Measurements from ENCODE around the gene SLC48A1. TPM values are rescaled to one million over a fixed set of nuclear protein-coding genes. Genes with fewer than 3 reads are reported as not detected.

SLC48A1 gene
- total RNA-seq, 1 experiment from 2014 or later, result 34.4 TPM

DNA sequence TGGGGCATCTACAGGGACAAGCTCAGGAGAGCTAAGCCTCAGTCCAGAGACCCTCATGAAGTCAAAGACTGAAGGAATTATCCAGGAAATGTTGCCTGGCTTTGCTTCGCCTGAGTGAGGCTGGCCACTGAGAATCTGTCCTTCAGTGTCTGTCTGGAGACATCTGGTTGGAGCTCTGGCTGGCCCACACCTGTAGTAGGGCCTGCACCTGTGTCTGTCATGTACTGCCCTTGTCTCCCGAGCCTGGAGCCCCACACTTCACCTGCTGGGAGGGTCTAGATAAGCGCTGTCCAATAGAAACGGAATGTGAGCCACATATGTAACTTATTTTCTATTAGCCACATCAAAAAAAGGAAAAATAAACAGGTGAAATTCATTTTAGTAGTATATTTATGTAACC lies 56.5 kb downstream of the SLC48A1 start:
- in situ Hi-C loops (cut with HindIII; ENCODE audit: low sequenced_read_pairs), result no loop called here
- no peak for DNase-seq (ENCODE audit: low spot score)

Other genes starting within 250 kb of the SLC48A1 start
- 22.8 and 44.4 TPM in 2 replicates for gene RPAP3, start 67.2 kb upstream of the SLC48A1 start, total RNA-seq (2014; rRNA removed; shearing (Covaris generic))
- gene ENDOU, start 47.7 kb upstream of the SLC48A1 start, total RNA-seq (2014; rRNA removed; shearing (Covaris generic)), result 1.9 TPM in 1 of 2 replicates, not detected in the other
- 6.1 and 9.0 TPM in 2 replicates for gene RAPGEF3, start 14.4 kb upstream of the SLC48A1 start, total RNA-seq (2014; rRNA removed; shearing (Covaris generic))
- gene HDAC7, start 46.7 kb downstream of the SLC48A1 start, total RNA-seq (2014; rRNA removed; shearing (Covaris generic)), result 26.8 and 46.8 TPM in 2 replicates
- 0.06 and 0.07 TPM in 2 replicates for gene VDR, start 131.8 kb downstream of the SLC48A1 start, total RNA-seq (2014; rRNA removed; shearing (Covaris generic))
- gene TMEM106C, start 190.4 kb downstream of the SLC48A1 start, total RNA-seq (2014; rRNA removed; shearing (Covaris generic)), result 177 and 211 TPM in 2 replicates
- 0.74 and 3.1 TPM in 2 replicates for gene COL2A1, start 231.2 kb downstream of the SLC48A1 start, total RNA-seq (2014; rRNA removed; shearing (Covaris generic))